B cell (primary cell): ENCODE results near the gene FBN1. TPM values are rescaled to one million over a fixed set of nuclear protein-coding genes. Genes with fewer than 3 reads are reported as not detected.

Experiments used
- ATAC-seq: fragments of 200-7000 bp; cut with Tn5 transposase; one replicate; pipeline ENCODE4 v1.10.0; 2021; ENCODE audit warnings: low read depth, mild to moderate bottlenecking, moderate number of reproducible peaks, moderate library complexity
- CTCF ChIA-PET: fragments of 350-600 bp; sonication (Branson Sonifier 250); formaldehyde crosslinking; loops from one replicate; lab custom pipeline; 2021; ENCODE audit warnings: antibody characterized with exemption, inconsistent platforms; lab: Charles Lee
- POLR2A ChIA-PET: fragments of 350-600 bp; sonication (Branson Sonifier 250); formaldehyde crosslinking; loops from one replicate; lab custom pipeline; 2021; ENCODE audit warnings: antibody characterized with exemption; lab: Charles Lee
- DNase-seq: peaks from one replicate; pipeline ENCODE4 v3.0.0; 2013
- H2AFZ ChIP-seq: 2 replicates; pipeline ENCODE4 v1.6.1; 2012; ENCODE audit warnings: mild to moderate bottlenecking, low read depth, low read length; ENCODE audit not compliant: insufficient read depth, poor library complexity, severe bottlenecking
- H3K27ac ChIP-seq, 2 donors: 1 replicate in 1 of 2; 2 replicates in 1 of 2; pipeline ENCODE4 v1.5.1; 2012 to 2013; ENCODE audit warnings: low read length in 2 of 2, mild to moderate bottlenecking in 2 of 2, moderate library complexity in 1 of 2
- H3K27me3 ChIP-seq, 4 experiments: fragments of 200-600 bp in 1 of 4; sonication (generic) in 1 of 4; replicated peaks in 1 of 4; 1 replicate in 2 of 4; 2 replicates in 2 of 4; pipeline versions ENCODE4 v1.6.1 to v1.7.0; 2013 to 2016; ENCODE audit warnings: low read length in 3 of 4, mild to moderate bottlenecking in 2 of 4, mixed read lengths in 1 of 4, moderate library complexity in 1 of 4; ENCODE audit not compliant: insufficient read depth in 4 of 4, control insufficient read depth in 3 of 4; ENCODE audit errors: control extremely low read depth in 1 of 4
- H3K36me3 ChIP-seq, 2 experiments: replicated peaks in 1 of 2; 1 replicate in 1 of 2; 2 replicates in 1 of 2; pipeline versions ENCODE4 v1.6.1 to v1.7.1; 2013; ENCODE audit warnings: low read length in 1 of 2; ENCODE audit not compliant: insufficient read depth in 2 of 2, control insufficient read depth in 1 of 2; ENCODE audit errors: control extremely low read depth in 1 of 2, extremely low read depth in 1 of 2
- H3K4me1 ChIP-seq, 2 donors: fragments of 200-600 bp in 1 of 2; sonication (generic) in 1 of 2; 1 replicate in 1 of 2; 2 replicates in 1 of 2; pipeline versions ENCODE4 v1.5.1 to v1.6.1; 2013 to 2017; ENCODE audit warnings: low read length in 2 of 2; ENCODE audit not compliant: control insufficient read depth in 2 of 2, insufficient read depth in 2 of 2
- H3K4me2 ChIP-seq: replicated peaks from 2 replicates; pipeline ENCODE3; 2012; ENCODE audit warnings: mild to moderate bottlenecking, low read depth, low read length; ENCODE audit not compliant: poor library complexity, severe bottlenecking
- H3K4me3 ChIP-seq, 5 experiments: fragments of 200-600 bp in 1 of 5; sonication (generic) in 1 of 5; 1 replicate in 3 of 5; 2 replicates in 2 of 5; pipeline versions ENCODE4 v1.5.1 to v1.7.0; 2011 to 2016; ENCODE audit warnings: low read length in 4 of 5, mild to moderate bottlenecking in 4 of 5, low read depth in 2 of 5, control low read depth in 1 of 5, moderate library complexity in 1 of 5; ENCODE audit not compliant: insufficient read depth in 1 of 5; ENCODE audit errors: control extremely low read depth in 1 of 5, extremely low read depth in 1 of 5
- H3K79me2 ChIP-seq: fragments of 200-600 bp; sonication (generic); one replicate; pipeline ENCODE4 v1.6.0; 2016; ENCODE audit warnings: low read length; ENCODE audit not compliant: control insufficient read depth, insufficient read depth
- H3K9ac ChIP-seq: fragments of 200-600 bp; sonication (generic); 2 replicates; pipeline ENCODE4 v1.6.1; 2017; ENCODE audit warnings: mild to moderate bottlenecking, low read length, moderate library complexity
- H3K9me3 ChIP-seq, 3 donors: one replicate each; pipeline versions ENCODE4 v1.6.1 to v1.7.1; 2013; ENCODE audit warnings: low read length in 2 of 3; ENCODE audit not compliant: control insufficient read depth in 2 of 3, insufficient read depth in 1 of 3; ENCODE audit errors: control extremely low read depth in 1 of 3
- H4K20me1 ChIP-seq: 2 replicates; pipeline ENCODE4 v1.6.0; 2012; ENCODE audit warnings: mild to moderate bottlenecking, low read length; ENCODE audit not compliant: insufficient read depth, control insufficient read depth, poor library complexity, severe bottlenecking
- H3K27ac Mint-ChIP-seq: one replicate; pipeline ENCODE4 v1.8.0; 2021; ENCODE audit warnings: mixed read lengths
- H3K27me3 Mint-ChIP-seq: one replicate; pipeline ENCODE4 v1.8.0; 2021; ENCODE audit warnings: mixed read lengths
- H3K4me1 Mint-ChIP-seq: one replicate; pipeline ENCODE4 v1.8.0; 2021; ENCODE audit warnings: mixed read lengths
- H3K4me3 Mint-ChIP-seq: one replicate; pipeline ENCODE4 v1.8.0; 2021; ENCODE audit warnings: mixed read lengths
- H3K9me3 Mint-ChIP-seq: one replicate; pipeline ENCODE4 v1.8.0; 2022; ENCODE audit warnings: mixed read lengths; ENCODE audit not compliant: insufficient read depth
- CTCF ChIP-seq: fragments of 200-600 bp; IDR thresholded peaks from one replicate; pipeline ENCODE4 v1.8.0; 2022; ENCODE audit warnings: antibody characterized with exemption, mild to moderate bottlenecking
- EZH2 ChIP-seq: IDR thresholded peaks from 2 replicates; pipeline ENCODE4 v1.6.1; 2012; ENCODE audit warnings: borderline replicate concordance, low read depth, mild to moderate bottlenecking, moderate library complexity, low read length; ENCODE audit not compliant: insufficient read depth, poor library complexity, severe bottlenecking
- WGBS: methylation state at CpG from one replicate; pipeline ENCODE4 v1.1.5; 2013; ENCODE audit warnings: missing lambda C conversion rate; ENCODE audit not compliant: insufficient coverage; 5-methylcytosine and 5-hydroxymethylcytosine counted together
- intact Hi-C: fragments of 100-400 bp; cut with micrococcal nuclease; formaldehyde crosslinking; loops from one replicate; pipeline ENCODE4 v1.10.0; 2022
- polyA plus RNA-seq: library from polyadenylated mRNA; depleted of rRNA; stranded (reverse); fragments of >200 nt; gene quantifications from 2 replicates; pipeline ENCODE4 v1.2.3, GENCODE V29; 2012
- total RNA-seq, 2 donors: library from RNA; stranded (reverse); fragments of 120-200 nt in 1 of 2; gene quantifications; 1 replicate in 1 of 2; 2 replicates in 1 of 2; pipeline versions ENCODE4 v1.2.3 to v1.2.4, GENCODE V29; 2013 to 2022

The FBN1 gene
- total and polyA plus RNA-seq, 2 donors (not counting 1 experiment from before 2014, with no cell fraction given): 0.15 to 0.25 TPM

- Histone ChIP-seq H3K9me3 (no peaks in the 10 kb centered on the region), H4K20me1 (no peaks in the 10 kb centered on the region), H3K36me3 (no peaks in the 10 kb centered on the region), H2AFZ (no peak overlapping the region), H3K27me3 (no peaks in the 10 kb centered on the region), H3K4me2 (no peak overlapping the region), H3K79me2 (no peaks in the 10 kb centered on the region), H3K4me1 (no peaks in the 10 kb centered on the region), H3K9ac (no peak overlapping the region), H3K27ac (no peak overlapping the region), H3K4me3 (no peak overlapping the region)
- WGBS: 100% methylated on average over 1 of the region's 4 CpGs
- H3K4me1 Mint-ChIP-seq: no peaks in the 10 kb centered on the region
- no peak overlapping the region for H3K27ac Mint-ChIP-seq
- intact Hi-C loops: no loop called here
- POLR2A ChIA-PET: no interaction called here
- H3K27me3 Mint-ChIP-seq: peaks cover 4% of the 10 kb centered on the region
- CTCF ChIA-PET: no interaction called here
- H3K9me3 Mint-ChIP-seq: no peaks in the 10 kb centered on the region
- H3K4me3 Mint-ChIP-seq: no peak overlapping the region
- TF ChIP-seq CTCF (no peak), EZH2 (no peak)
- ATAC-seq (no peak), DNase-seq (no peak)
Measured at GRCh38 chr15:48564690-48565089, 80.8 kb downstream of the FBN1 start.

GRCh38 chr15:48563934-48564333, 81.6 kb downstream of the FBN1 start:
- no peaks in the 10 kb centered on the region for H4K20me1 ChIP-seq
- H3K36me3 ChIP-seq: no peaks in the 10 kb centered on the region
- no peak overlapping the region for H3K9ac ChIP-seq
- intact Hi-C loops: no loop called here
- H3K4me2 ChIP-seq: no peak overlapping the region
- TF ChIP-seq CTCF (no peak), EZH2 (no peak)
- H3K27ac Mint-ChIP-seq: no peak overlapping the region
- H3K4me1 ChIP-seq: no peaks in the 10 kb centered on the region
- WGBS: no CpG with 5 or more reads among the region's 3 CpGs
- H3K9me3 ChIP-seq: no peaks in the 10 kb centered on the region
- ChIA-PET CTCF (no interaction called here), POLR2A (no interaction called here)
- no peak overlapping the region for H3K27ac ChIP-seq
- peaks cover 4% of the 10 kb centered on the region for H3K27me3 Mint-ChIP-seq
- H3K27me3 ChIP-seq: no peaks in the 10 kb centered on the region
- no peaks in the 10 kb centered on the region for H3K4me1 Mint-ChIP-seq
- no peak overlapping the region for H3K4me3 ChIP-seq
- DNase-seq: no peak
- H3K79me2 ChIP-seq: no peaks in the 10 kb centered on the region
- no peak overlapping the region for H3K4me3 Mint-ChIP-seq
- H3K9me3 Mint-ChIP-seq: no peaks in the 10 kb centered on the region
- no peak for ATAC-seq
- H2AFZ ChIP-seq: no peak overlapping the region
